ENCODE measurements around the gene LRRTM4.
"Not testable (repeated sequence)": the region's sequence is repeated elsewhere in the genome, so short reads cannot be mapped to it uniquely, and the experiment has no call there.

The LRRTM4 gene

GRCh38 chr2:76713312-76713711 is 808.9 kb downstream of the LRRTM4 start:
- DNase-seq: no peak

GRCh38 chr2:76711490-76711889 is 810.7 kb downstream of the LRRTM4 start:
- DNase-seq: no peak

GRCh38 chr2:76700894-76701293 is 821.3 kb downstream of the LRRTM4 start:
- no peak for DNase-seq

GRCh38 chr2:76697998-76698713 is 824.0 kb downstream of the LRRTM4 start:
- not testable (repeated sequence) for DNase-seq

Measured in OCI-M1 (cell line).